H1 (cell line): ENCODE measurements around the gene CSH1. TPM values are rescaled to one million over a fixed set of nuclear protein-coding genes. Genes with fewer than 3 reads are reported as not detected.

ENCODE experiments used
- CTCF ChIA-PET: fragments of 300-600 bp; sonication (Branson Sonifier 250); formaldehyde crosslinking; loops from one replicate; lab custom pipeline; 2021; ENCODE audit not compliant: partially characterized antibody; lab: Charles Lee
- POLR2A ChIA-PET: fragments of 300-600 bp; sonication (Branson Sonifier 250); formaldehyde crosslinking; loops from one replicate; lab custom pipeline; 2021; ENCODE audit warnings: inconsistent platforms; ENCODE audit not compliant: partially characterized antibody; lab: Charles Lee
- DNase-seq, 2 experiments: peaks; one replicate each; pipeline versions ENCODE4 v3.0.0 to v3.0.0-alpha.2; 2010 to 2022; ENCODE audit warnings: low spot score in 2 of 2, low read depth in 1 of 2, mixed read lengths in 1 of 2
- FAIRE-seq: peaks from 2 replicates; lab custom pipeline; 2011; peaks lifted over from hg19 to GRCh38; lab: Jason Lieb, UNC
- H2AFZ ChIP-seq: 2 replicates; pipeline ENCODE4 v1.8.1; 2012; ENCODE audit warnings: low read length, inconsistent platforms
- H2AK5ac ChIP-seq: 2 replicates; pipeline ENCODE4 v1.6.1; 2013; ENCODE audit warnings: low read depth, low read length
- H2BK120ac ChIP-seq: replicated peaks from 2 replicates; pipeline ENCODE3; 2013; ENCODE audit warnings: low read depth, low read length, inconsistent platforms
- H2BK12ac ChIP-seq: 2 replicates; pipeline ENCODE4 v1.6.1; 2013; ENCODE audit warnings: low read depth, low read length
- H2BK15ac ChIP-seq: 2 replicates; pipeline ENCODE4 v1.6.1; 2013; ENCODE audit warnings: low read length
- H2BK20ac ChIP-seq: 2 replicates; pipeline ENCODE4 v1.6.1; 2013; ENCODE audit warnings: low read length
- H2BK5ac ChIP-seq: 2 replicates; pipeline ENCODE4 v1.6.1; 2013; ENCODE audit warnings: low read depth, low read length
- H3K14ac ChIP-seq: 2 replicates; pipeline ENCODE4 v1.6.1; 2013; ENCODE audit warnings: inconsistent platforms; ENCODE audit not compliant: insufficient read length
- H3K18ac ChIP-seq: 2 replicates; pipeline ENCODE4 v1.6.1; 2013; ENCODE audit warnings: low read length; ENCODE audit errors: extremely low read depth
- H3K23ac ChIP-seq: 2 replicates; pipeline ENCODE4 v1.6.1; 2013; ENCODE audit warnings: inconsistent platforms; ENCODE audit not compliant: insufficient read length
- H3K23me2 ChIP-seq: 2 replicates; pipeline ENCODE4 v1.6.1; 2013; ENCODE audit warnings: low read depth, low read length
- H3K27ac ChIP-seq: 2 replicates; pipeline ENCODE4 v1.6.1; 2011; ENCODE audit warnings: low read depth, low read length, inconsistent platforms
- H3K27me3 ChIP-seq, 4 experiments: replicated peaks in 1 of 4; 1 replicate in 1 of 4; 2 replicates in 3 of 4; pipeline versions ENCODE4 v1.6.1 to v1.8.1; 2011 to 2013; ENCODE audit warnings: low read length in 3 of 4, mild to moderate bottlenecking in 3 of 4, inconsistent platforms in 2 of 4, mixed read lengths in 2 of 4, moderate library complexity in 1 of 4; ENCODE audit not compliant: control insufficient read depth in 3 of 4, insufficient read depth in 3 of 4; ENCODE audit errors: extremely low read depth in 1 of 4
- H3K36me3 ChIP-seq, 4 experiments: 2 replicates each; pipeline versions ENCODE4 v1.6.1 to v1.8.1; 2011 to 2013; ENCODE audit warnings: mild to moderate bottlenecking in 4 of 4, low read length in 3 of 4, moderate library complexity in 2 of 4, control low read depth in 1 of 4, inconsistent platforms in 1 of 4; ENCODE audit not compliant: insufficient read depth in 4 of 4, control insufficient read depth in 2 of 4
- H3K4ac ChIP-seq: replicated peaks from 2 replicates; pipeline ENCODE3; 2013; ENCODE audit warnings: low read length, low read depth, mixed read lengths, inconsistent platforms; ENCODE audit not compliant: insufficient read length
- H3K4me1 ChIP-seq, 4 experiments: replicated peaks in 1 of 4; 1 replicate in 1 of 4; 2 replicates in 3 of 4; pipeline versions ENCODE4 v1.6.1 to v1.8.1; 2011 to 2013; ENCODE audit warnings: low read length in 3 of 4, inconsistent platforms in 2 of 4, mixed read lengths in 1 of 4; ENCODE audit not compliant: insufficient read depth in 4 of 4, control insufficient read depth in 3 of 4
- H3K4me2 ChIP-seq, 2 experiments: 2 replicates each; pipeline versions ENCODE4 v1.6.1 to v1.8.1; 2011 to 2013; ENCODE audit warnings: low read depth in 2 of 2, low read length in 2 of 2, control low read depth in 1 of 2, inconsistent platforms in 1 of 2, mild to moderate bottlenecking in 1 of 2; ENCODE audit not compliant: insufficient read depth in 1 of 2
- H3K4me3 ChIP-seq, 4 experiments: fragments of 200-600, 300-600 bp in 1 of 4; sonication (generic), shearing (Covaris generic), sonication (Bioruptor Twin) in 1 of 4; 2 replicates each; pipeline versions ENCODE4 v1.5.1 to v1.8.1; 2011 to 2016; ENCODE audit warnings: low read length in 4 of 4, low read depth in 3 of 4, control low read depth in 2 of 4, inconsistent platforms in 2 of 4, mild to moderate bottlenecking in 2 of 4, mixed read lengths in 1 of 4, moderate library complexity in 1 of 4; ENCODE audit not compliant: insufficient read depth in 2 of 4; ENCODE audit errors: extremely low read depth in 1 of 4
- H3K56ac ChIP-seq: replicated peaks from 2 replicates; pipeline ENCODE3; 2013; ENCODE audit warnings: low read depth, mild to moderate bottlenecking, mixed read lengths, low read length, inconsistent platforms; ENCODE audit not compliant: insufficient read length
- H3K79me1 ChIP-seq: 2 replicates; pipeline ENCODE4 v1.6.1; 2013; ENCODE audit warnings: low read depth, low read length, control low read depth
- H3K79me2 ChIP-seq, 2 experiments: 2 replicates each; pipeline versions ENCODE4 v1.6.1 to v1.8.1; 2012 to 2013; ENCODE audit warnings: low read length in 2 of 2, mild to moderate bottlenecking in 2 of 2, inconsistent platforms in 1 of 2; ENCODE audit not compliant: insufficient read depth in 2 of 2, control insufficient read depth in 1 of 2
- H3K9ac ChIP-seq, 4 experiments: replicated peaks in 1 of 4; 1 replicate in 1 of 4; 2 replicates in 3 of 4; pipeline versions ENCODE4 v1.6.1 to v1.8.1; 2011 to 2013; ENCODE audit warnings: low read depth in 3 of 4, low read length in 3 of 4, control low read depth in 2 of 4, mild to moderate bottlenecking in 2 of 4, moderate library complexity in 2 of 4, inconsistent platforms in 1 of 4; ENCODE audit errors: extremely low read depth in 1 of 4
- H3K9me3 ChIP-seq, 2 experiments: 2 replicates each; pipeline versions ENCODE4 v1.6.1 to v1.8.1; 2012 to 2013; ENCODE audit warnings: mild to moderate bottlenecking in 2 of 2, moderate library complexity in 2 of 2, control low read depth in 1 of 2, inconsistent platforms in 1 of 2, low read depth in 1 of 2, low read length in 1 of 2, mixed read lengths in 1 of 2; ENCODE audit not compliant: insufficient read depth in 2 of 2
- H4K20me1 ChIP-seq, 2 experiments: replicated peaks in 1 of 2; 2 replicates each; pipeline versions ENCODE3 to v1.8.1; 2011 to 2013; ENCODE audit warnings: inconsistent platforms in 2 of 2, low read length in 2 of 2, mild to moderate bottlenecking in 1 of 2; ENCODE audit not compliant: insufficient read depth in 2 of 2, control insufficient read depth in 1 of 2
- H4K5ac ChIP-seq: 2 replicates; pipeline ENCODE4 v1.6.1; 2013; ENCODE audit warnings: low read length, low read depth, mixed read lengths, inconsistent platforms; ENCODE audit not compliant: insufficient read length
- H4K8ac ChIP-seq: 2 replicates; pipeline ENCODE4 v1.8.0; 2013; ENCODE audit warnings: mild to moderate bottlenecking, moderate library complexity, low read length, inconsistent platforms; ENCODE audit not compliant: insufficient read depth; ENCODE audit errors: extremely low read depth
- H4K91ac ChIP-seq: replicated peaks from 2 replicates; pipeline ENCODE3; 2013; ENCODE audit warnings: low read length, mixed read lengths, inconsistent platforms; ENCODE audit not compliant: insufficient read length
- BACH1 ChIP-seq: IDR thresholded peaks from 2 replicates; pipeline ENCODE4 v1.6.1; 2012; ENCODE audit warnings: low read length, improper control_type of control experiment
- RAD21 ChIP-seq, 2 experiments: IDR thresholded peaks in 1 of 2; conservative IDR thresholded peaks in 1 of 2; 2 replicates each; pipeline ENCODE4 v1.6.1; 2011; ENCODE audit warnings: low read depth in 2 of 2, low read length in 2 of 2, improper control_type of control experiment in 1 of 2, inconsistent platforms in 1 of 2, mild to moderate bottlenecking in 1 of 2, moderate library complexity in 1 of 2
- SAP30 ChIP-seq: fragments of 300-600 bp; sonication (generic); IDR thresholded peaks from 2 replicates; pipeline ENCODE4 v1.7.1; 2012; ENCODE audit warnings: low read length, moderate library complexity, mild to moderate bottlenecking, inconsistent platforms; ENCODE audit not compliant: insufficient read depth, insufficient replicate concordance
- WGBS, 2 experiments: shearing (Covaris generic) in 1 of 2; methylation state at CpG; one replicate each; pipeline versions ENCODE4 v1.1.6 to v1.1.7; 2013 to 2015; ENCODE audit warnings: low lambda C conversion rate in 2 of 2, mixed read lengths in 2 of 2, inconsistent platforms in 1 of 2, low coverage in 1 of 2, missing lambda C conversion rate in 1 of 2; ENCODE audit not compliant: insufficient replicate concordance in 2 of 2, insufficient coverage in 1 of 2, insufficient read length in 1 of 2; ENCODE audit errors: extremely low coverage in 1 of 2, missing lambda C conversion rate in 1 of 2; 5-methylcytosine and 5-hydroxymethylcytosine counted together
- polyA plus RNA-seq, 7 experiments: library from polyadenylated mRNA; depleted of rRNA in 3 of 7; stranded (reverse) in 5 of 7; unstranded in 2 of 7; fragments of >200 nt in 5 of 7; fragments of 200-250 nt in 2 of 7; gene quantifications; 1 replicate in 5 of 7; 2 replicates in 1 of 7; 4 replicates in 1 of 7; pipeline versions ENCODE4 v1.2.1 to v1.2.3, GENCODE V29; 2011 to 2013; ENCODE audit warnings: missing spikeins in 2 of 7, mixed read lengths in 2 of 7
- total RNA-seq: library from RNA; stranded (reverse); fragmentation: NEBNext Ultra II Directional; extraction: Animal tissue kit (Norgen Biotek cat#: 25700); gene quantifications from 2 replicates; pipeline ENCODE4 v1.2.1, GENCODE V29; 2021
- TF ChIP-seq, protein P1 (sequence below): IDR thresholded peaks from 2 replicates; pipeline ENCODE4 v1.6.1; 2012; ENCODE audit warnings: inconsistent platforms

The CSH1 gene
- total and polyA plus RNA-seq, 2 of the 8 experiments (the other 6 are each of a cell fraction or from before 2014, with no cell fraction given) = 0.12 TPM; not detected in 1

DNA sequence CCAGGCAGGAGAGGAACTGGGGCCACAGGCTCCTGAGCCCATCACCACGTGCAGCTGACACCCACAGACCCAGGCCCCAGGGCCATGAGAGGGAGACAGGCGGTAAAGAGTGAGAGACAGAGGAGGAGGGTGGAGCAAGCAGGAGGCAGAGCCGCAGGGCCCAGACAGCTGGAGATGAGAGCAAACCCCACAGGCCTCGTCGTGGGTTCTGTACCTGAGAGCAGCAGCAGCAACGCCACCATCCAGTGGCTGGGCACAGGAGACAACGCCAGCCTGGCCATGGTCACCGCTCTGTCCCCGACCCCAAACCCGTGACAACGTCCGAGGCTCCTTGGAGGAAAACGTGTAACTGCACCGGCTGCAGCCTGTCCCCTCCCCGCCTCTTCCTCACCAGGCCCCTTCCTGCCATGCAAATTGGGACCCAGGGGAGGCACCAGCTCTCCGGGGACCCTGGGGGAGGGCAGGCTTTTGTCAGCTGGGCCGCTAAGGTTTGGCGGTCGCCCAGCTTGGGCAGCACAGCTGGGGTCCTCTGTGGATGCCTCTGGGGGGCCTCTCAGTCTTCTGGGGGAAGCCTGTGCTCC is 35.7 kb upstream of the CSH1 start, which contains the start of gene CD79B:
Gene CD79B (minus strand): TSS at position 351 of the 581 bp plus-strand sequence. CDS start 70 bp downstream, at position 281.
- Histone ChIP-seq H2AK5ac (no peak within 1 kb of the TSS), H3K23ac (no peak within 1 kb of the TSS), H4K8ac (peak within 1 kb of the TSS; percentile 15; the same call in 1 of the 2 replicates), H2BK15ac (peak within 1 kb of the TSS; percentile 95), H4K5ac (no peak within 1 kb of the TSS), H3K79me2 (no peaks in the 10 kb centered on the region), H3K27ac (no peak within 1 kb of the TSS), H3K4ac (peak within 1 kb of the TSS; percentile 57), H3K4me1 (peaks cover 0 to 16% (median 12%) of the 10 kb centered on the region in 4 experiments; a peak in 6 of 7 replicates), H3K4me2 (peak within 1 kb of the TSS; percentile 3 to 32; a peak in 2 of 4 replicates), H3K36me3 (no peaks in the 10 kb centered on the region), H2AFZ (peak within 1 kb of the TSS; percentile 77), H4K20me1 (no peaks in the 10 kb centered on the region), H3K18ac (peak within 1 kb of the TSS; percentile 5; the same call in 1 of the 2 replicates), H2BK12ac (peak within 1 kb of the TSS; percentile 84; the same call in 1 of the 2 replicates), H3K14ac (no peak within 1 kb of the TSS), H2BK20ac (0 out of 2 replicates have a peak within 1 kb of the TSS, but pooled peaks have one; percentile 34), H3K9ac (no peak within 1 kb of the TSS), H2BK120ac (no peak within 1 kb of the TSS), H3K27me3 (no peaks in the 10 kb centered on the region), H3K4me3 (no peak within 1 kb of the TSS), H3K79me1 (no peaks in the 10 kb centered on the region), H3K56ac (no peak within 1 kb of the TSS), H3K23me2 (no peaks in the 10 kb centered on the region), H2BK5ac (peak within 1 kb of the TSS; percentile 86; the same call in 1 of the 2 replicates), H3K9me3 (no peaks in the 10 kb centered on the region), H4K91ac (peak within 1 kb of the TSS; percentile 61)
- FAIRE-seq = no peak
- ChIA-PET CTCF (interaction anchor here (0.6 to 11.4 kb wide), 15 partner anchors 8 to 93 kb away, joined by 3 to 164 read pairs (median 6); partner anchors contain the start of genes CSHL1, GH1 and GH2), POLR2A (interaction anchor here (0.6 to 3.3 kb wide), 3 partner anchors 8 to 12 kb away, joined by 3 to 8 read pairs (median 3); no protein-coding TSS in a partner anchor)
- 88% methylated on average over 12 of the region's 19 CpGs; no CpG with 5 or more reads in 1 of the 2 experiments for WGBS, 2 experiments
- DNase-seq = peak in 1 of 2 experiments; percentile 45
- TF ChIP-seq BACH1 (no peak), SAP30 (no peak), RAD21 (IDR thresholded peaks at IDR 0.05 in 1 of 2, conservative IDR thresholded peaks at IDR 0.05 in 1 of 2; ENCODE audit: low read depth in 2 of 2, low read length in 2 of 2) (no peak)
- TF ChIP-seq, protein P1, sequence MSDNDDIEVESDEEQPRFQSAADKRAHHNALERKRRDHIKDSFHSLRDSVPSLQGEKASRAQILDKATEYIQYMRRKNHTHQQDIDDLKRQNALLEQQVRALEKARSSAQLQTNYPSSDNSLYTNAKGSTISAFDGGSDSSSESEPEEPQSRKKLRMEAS = no peak
